Measurements from ENCODE around the gene PLD1.
"Not testable (repeated sequence)": the region's sequence is repeated elsewhere in the genome, so short reads cannot be mapped to it uniquely, and the experiment has no call there.

The PLD1 gene

GRCh38 chr3:171606151-171606751 is 204.0 kb downstream of the PLD1 start:
- no peak for DNase-seq

GRCh38 chr3:171604370-171604769 is 205.9 kb downstream of the PLD1 start:
- DNase-seq = no peak

GRCh38 chr3:171602072-171602471 is 208.2 kb downstream of the PLD1 start:
- DNase-seq = no peak

GRCh38 chr3:171600030-171600429 is 210.3 kb downstream of the PLD1 start:
- no peak for DNase-seq

- no peak for DNase-seq
Observed at GRCh38 chr3:171598990-171599389, 211.3 kb downstream of the PLD1 start.

GRCh38 chr3:171592786-171593185 is 217.5 kb downstream of the PLD1 start:
- no peak for DNase-seq

- DNase-seq = no peak
Observed at GRCh38 chr3:171591070-171591469, 219.2 kb downstream of the PLD1 start.

GRCh38 chr3:171586274-171586673 is 224.0 kb downstream of the PLD1 start:
- DNase-seq = no peak

- no peak for DNase-seq
Observed at GRCh38 chr3:171585039-171585438, 225.2 kb downstream of the PLD1 start.

- DNase-seq = no peak
Observed at GRCh38 chr3:171584100-171584499, 226.2 kb downstream of the PLD1 start.

- no peak for DNase-seq
Observed at GRCh38 chr3:171574556-171575240, 235.6 kb downstream of the PLD1 start.

GRCh38 chr3:171569571-171570132 is 240.6 kb downstream of the PLD1 start:
- no peak for DNase-seq

- no peak for DNase-seq
Observed at GRCh38 chr3:171568766-171569165, 241.5 kb downstream of the PLD1 start.

- DNase-seq = peak; percentile 25
Observed at GRCh38 chr3:171566803-171567422, 243.4 kb downstream of the PLD1 start.

GRCh38 chr3:171565481-171566058 is 244.7 kb downstream of the PLD1 start:
- peak; percentile 19 for DNase-seq

- DNase-seq = no peak
Observed at GRCh38 chr3:171564748-171565480, 245.4 kb downstream of the PLD1 start.

- DNase-seq = no peak
Observed at GRCh38 chr3:171563298-171563697, 247.0 kb downstream of the PLD1 start.

GRCh38 chr3:171562459-171562858 is 247.8 kb downstream of the PLD1 start:
- not testable (repeated sequence) for DNase-seq

GRCh38 chr3:171561596-171562323 is 248.5 kb downstream of the PLD1 start:
- no peak for DNase-seq

GRCh38 chr3:171559586-171559985 is 250.7 kb downstream of the PLD1 start:
- no peak for DNase-seq

- no peak for DNase-seq
Observed at GRCh38 chr3:171558188-171558696, 252.0 kb downstream of the PLD1 start.

- DNase-seq = no peak
Observed at GRCh38 chr3:171557173-171557572, 253.1 kb downstream of the PLD1 start.
